ENCODE data around the gene KANSL3.

KANSL3 gene

GRCh38 chr2:96683972-96684820, 46.1 kb upstream of the KANSL3 start:
- TF ChIP-seq REST (IDR thresholded peaks at IDR 0.05; ENCODE audit: insufficient read depth in 1 of 2, low read depth in 2 of 2, low read length in 2 of 2), result no peak
- TF ChIP-seq TAF1 (IDR thresholded peaks at IDR 0.05; ENCODE audit: borderline replicate concordance, insufficient read depth, low read length), result no peak
- TF ChIP-seq POLR2AphosphoS5 (IDR thresholded peaks at IDR 0.05; ENCODE audit: low read depth, low read length), result no peak
- no peak for TF ChIP-seq SIN3A (IDR thresholded peaks at IDR 0.05; ENCODE audit: borderline replicate concordance, insufficient read depth, low read length)
- TF ChIP-seq FOXP2 (optimal IDR thresholded peaks at IDR 0.05; ENCODE audit: borderline replicate concordance, extremely low read depth, extremely low read length, insufficient read depth), result no peak

- no peak for TF ChIP-seq POLR2AphosphoS5 (IDR thresholded peaks at IDR 0.05; ENCODE audit: low read depth, low read length)
Observed at GRCh38 chr2:96683307-96683706, 45.2 kb upstream of the KANSL3 start.

GRCh38 chr2:96681540-96681939, 43.4 kb upstream of the KANSL3 start:
- TF ChIP-seq TAF1 (IDR thresholded peaks at IDR 0.05; ENCODE audit: borderline replicate concordance, insufficient read depth, low read length), result no peak
- TF ChIP-seq POLR2AphosphoS5 (IDR thresholded peaks at IDR 0.05; ENCODE audit: low read depth, low read length), result no peak
- TF ChIP-seq REST (IDR thresholded peaks at IDR 0.05; ENCODE audit: insufficient read depth in 1 of 2, low read depth in 2 of 2, low read length in 2 of 2), result no peak
- no peak for TF ChIP-seq FOXP2 (optimal IDR thresholded peaks at IDR 0.05; ENCODE audit: borderline replicate concordance, extremely low read depth, extremely low read length, insufficient read depth)
- TF ChIP-seq SIN3A (IDR thresholded peaks at IDR 0.05; ENCODE audit: borderline replicate concordance, insufficient read depth, low read length), result no peak

GRCh38 chr2:96680561-96681141, 42.5 kb upstream of the KANSL3 start:
- TF ChIP-seq POLR2AphosphoS5 (IDR thresholded peaks at IDR 0.05; ENCODE audit: low read depth, low read length), result no peak
- no peak for TF ChIP-seq FOXP2 (optimal IDR thresholded peaks at IDR 0.05; ENCODE audit: borderline replicate concordance, extremely low read depth, extremely low read length, insufficient read depth)
- TF ChIP-seq SIN3A (IDR thresholded peaks at IDR 0.05; ENCODE audit: borderline replicate concordance, insufficient read depth, low read length), result no peak
- TF ChIP-seq REST (IDR thresholded peaks at IDR 0.05; ENCODE audit: insufficient read depth in 1 of 2, low read depth in 2 of 2, low read length in 2 of 2), result no peak
- no peak for TF ChIP-seq TAF1 (IDR thresholded peaks at IDR 0.05; ENCODE audit: borderline replicate concordance, insufficient read depth, low read length)

- TF ChIP-seq TAF1 (IDR thresholded peaks at IDR 0.05; ENCODE audit: borderline replicate concordance, insufficient read depth, low read length) (no peak), POLR2AphosphoS5 (IDR thresholded peaks at IDR 0.05; ENCODE audit: low read depth, low read length) (no peak), REST (IDR thresholded peaks at IDR 0.05; ENCODE audit: insufficient read depth in 1 of 2, low read depth in 2 of 2, low read length in 2 of 2) (no peak), FOXP2 (optimal IDR thresholded peaks at IDR 0.05; ENCODE audit: borderline replicate concordance, extremely low read depth, extremely low read length, insufficient read depth) (no peak), SIN3A (IDR thresholded peaks at IDR 0.05; ENCODE audit: borderline replicate concordance, insufficient read depth, low read length) (no peak)
Observed at GRCh38 chr2:96679848-96680247, 41.7 kb upstream of the KANSL3 start.

Measured in PFSK-1 (cell line).